ENCODE data around the gene RAD51B. TPM values are rescaled to one million over a fixed set of nuclear protein-coding genes. Genes with fewer than 3 reads are reported as not detected.

RAD51B gene
- total RNA-seq, 1 experiment from 2014 or later = 16.7 TPM

DNA sequence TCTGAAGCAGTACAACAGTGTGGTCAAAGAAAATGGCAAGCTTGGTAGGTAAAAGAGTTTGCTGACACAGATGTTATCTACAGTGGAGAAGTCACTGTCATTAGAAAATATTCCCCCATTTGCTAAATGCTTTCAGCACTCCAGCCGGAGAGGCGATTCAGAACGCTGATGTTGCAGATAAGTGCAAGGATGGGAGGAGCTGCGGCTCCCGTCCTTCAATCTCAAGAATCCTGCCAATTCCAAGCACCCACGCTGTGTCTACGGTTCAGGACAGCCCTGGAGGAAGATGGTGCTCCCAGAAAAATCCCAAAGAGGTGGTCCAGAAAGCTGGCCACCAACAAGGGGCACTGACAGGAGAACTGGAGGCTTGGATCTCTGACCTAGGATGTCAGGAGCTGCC is 894.2 kb downstream of the RAD51B start:
- Histone ChIP-seq H2BK15ac (ENCODE audit: low read depth, low read length) (no peak overlapping the region), H3K9ac (ENCODE audit: extremely low read depth, insufficient read length, low read length) (no peak overlapping the region), H2BK12ac (ENCODE audit: insufficient read length, low read depth, low read length) (no peak overlapping the region), H4K5ac (ENCODE audit: insufficient read length, low read depth, low read length) (no peak overlapping the region), H3K4me1 (ENCODE audit: insufficient read depth, low read length) (no peaks in the 10 kb centered on the region), H2AFZ (ENCODE audit: low read length) (no peak overlapping the region), H3K9me3 (ENCODE audit: control insufficient read depth, low read depth, low read length) (no peaks in the 10 kb centered on the region), H3K79me2 (ENCODE audit: insufficient read depth, low read length) (no peaks in the 10 kb centered on the region), H3K27me3 (ENCODE audit: insufficient read depth, low read length) (no peaks in the 10 kb centered on the region), H3K14ac (ENCODE audit: insufficient read depth, low read length) (no peak overlapping the region), H2BK20ac (ENCODE audit: low read depth, low read length, poor library complexity, severe bottlenecking) (no peak overlapping the region), H3K27ac (ENCODE audit: insufficient read length, low read depth, low read length) (no peak overlapping the region), H3K23ac (ENCODE audit: insufficient read length, low read depth, low read length) (no peak overlapping the region), H3K4me2 (ENCODE audit: insufficient read depth, insufficient read length, low read length) (no peak overlapping the region), H3K4ac (ENCODE audit: low read depth, low read length) (no peak overlapping the region), H3K56ac (ENCODE audit: insufficient read length, low read depth, low read length) (no peak overlapping the region), H4K20me1 (ENCODE audit: control insufficient read depth, insufficient read depth, insufficient read length) (no peaks in the 10 kb centered on the region), H4K8ac (replicated peaks; ENCODE audit: insufficient read length, low read depth, low read length) (no peak overlapping the region), H3K79me1 (ENCODE audit: insufficient read depth, low read depth, low read length, poor library complexity, severe bottlenecking) (no peaks in the 10 kb centered on the region), H2BK120ac (ENCODE audit: low read depth, low read length, poor library complexity, severe bottlenecking) (no peak overlapping the region), H4K91ac (ENCODE audit: insufficient read length, low read depth, low read length) (no peak overlapping the region), H3K18ac (ENCODE audit: insufficient read length, low read depth, low read length) (no peak overlapping the region), H3K23me2 (ENCODE audit: insufficient read length, low read depth, low read length, poor library complexity, severe bottlenecking) (no peaks in the 10 kb centered on the region), H3T11ph (ENCODE audit: low read length) (no peak overlapping the region), H2BK5ac (ENCODE audit: insufficient read length, low read length) (no peak overlapping the region), H2AK5ac (ENCODE audit: insufficient read length, low read length) (no peak overlapping the region)
- H3K36me3 Mint-ChIP-seq (ENCODE audit: insufficient read depth in 1 of 3, low read depth in 3 of 3) = no peaks in the 10 kb centered on the region
- H3K27me3 Mint-ChIP-seq (ENCODE audit: low read depth) = peaks cover 3% of the 10 kb centered on the region
- H3K9me3 Mint-ChIP-seq = no peaks in the 10 kb centered on the region
- no peak overlapping the region for H3K27ac Mint-ChIP-seq
- DNase-seq = no peak
- no CpG with 5 or more reads among the region's 7 CpGs for WGBS (ENCODE audit: extremely low coverage, insufficient read length, low lambda C conversion rate)
- H3K4me3 Mint-ChIP-seq = no peak overlapping the region
- TF ChIP-seq CTCF (conservative IDR thresholded peaks at IDR 0.05) = no peak
- H3K4me1 Mint-ChIP-seq = peaks cover 0 to 4% of the 10 kb centered on the region in 2 experiments; a peak in 2 of 4 replicates
